ENCODE measurements around the gene FAM107B. TPM values are rescaled to one million over a fixed set of nuclear protein-coding genes. Genes with fewer than 3 reads are reported as not detected.
A peak's percentile ranks its signal among the peaks of the same experiment; 100 is the strongest.

Gene FAM107B
- total RNA-seq, 1 experiment from 2014 or later: 61.6 TPM

- no peak for TF ChIP-seq CTCF (conservative IDR thresholded peaks at IDR 0.05; ENCODE audit: low read depth, low read length)
- TF ChIP-seq EZH2 (IDR thresholded peaks at IDR 0.05; ENCODE audit: borderline replicate concordance, low read depth, low read length, poor library complexity, severe bottlenecking): no peak
- no peaks in the 10 kb centered on the region for H3K27me3 ChIP-seq (replicated peaks; ENCODE audit: insufficient read depth, low read depth, low read length, poor library complexity)
- ChIA-PET CTCF (no interaction called here), POLR2A (ENCODE audit: low non-redundant PET) (no interaction called here)
- BruUV-seq (replicated peaks): no TSS peak
- DNase-seq (ENCODE audit: low spot score): no peak
- no peaks in the 10 kb centered on the region for H3K9me3 ChIP-seq (ENCODE audit: low read depth, low read length, poor library complexity, severe bottlenecking)
- H3K36me3 ChIP-seq (ENCODE audit: insufficient read depth, low read length, poor library complexity, severe bottlenecking): no peaks in the 10 kb centered on the region
- H3K27ac ChIP-seq (ENCODE audit: low read depth, low read length, poor library complexity, severe bottlenecking): no peak overlapping the region
- H3K4me1 ChIP-seq (ENCODE audit: insufficient read depth, low read length, poor library complexity, severe bottlenecking): peaks cover 18% of the 10 kb centered on the region
- H3K4me3 ChIP-seq (ENCODE audit: low read depth, low read length, poor library complexity, severe bottlenecking): no peak overlapping the region
- intact Hi-C loops (cut with micrococcal nuclease; ENCODE audit: unreplicated experiment): no loop called here
Measured at GRCh38 chr10:14560791-14561765, 213.6 kb downstream of the FAM107B start.

GRCh38 chr10:14560274-14560673 is 214.4 kb downstream of the FAM107B start:
- H3K4me1 ChIP-seq (ENCODE audit: insufficient read depth, low read length, poor library complexity, severe bottlenecking): peaks cover 18% of the 10 kb centered on the region
- no peaks in the 10 kb centered on the region for H3K36me3 ChIP-seq (ENCODE audit: insufficient read depth, low read length, poor library complexity, severe bottlenecking)
- no peak overlapping the region for H3K27ac ChIP-seq (ENCODE audit: low read depth, low read length, poor library complexity, severe bottlenecking)
- TF ChIP-seq EZH2 (IDR thresholded peaks at IDR 0.05; ENCODE audit: borderline replicate concordance, low read depth, low read length, poor library complexity, severe bottlenecking): no peak
- peak; percentile 41 for TF ChIP-seq CTCF (conservative IDR thresholded peaks at IDR 0.05; ENCODE audit: low read depth, low read length)
- H3K9me3 ChIP-seq (ENCODE audit: low read depth, low read length, poor library complexity, severe bottlenecking): no peaks in the 10 kb centered on the region
- CTCF ChIA-PET: no interaction called here
- intact Hi-C loops (cut with micrococcal nuclease; ENCODE audit: unreplicated experiment): no loop called here
- H3K27me3 ChIP-seq (replicated peaks; ENCODE audit: insufficient read depth, low read depth, low read length, poor library complexity): no peaks in the 10 kb centered on the region
- no TSS peak for BruUV-seq (replicated peaks)
- POLR2A ChIA-PET (ENCODE audit: low non-redundant PET): no interaction called here
- no peak overlapping the region for H3K4me3 ChIP-seq (ENCODE audit: low read depth, low read length, poor library complexity, severe bottlenecking)
- peak; percentile 77 for DNase-seq (ENCODE audit: low spot score)

GRCh38 chr10:14558025-14558424 is 216.7 kb downstream of the FAM107B start:
- H3K4me1 ChIP-seq (ENCODE audit: insufficient read depth, low read length, poor library complexity, severe bottlenecking): peaks cover 24% of the 10 kb centered on the region
- ChIA-PET CTCF (no interaction called here), POLR2A (ENCODE audit: low non-redundant PET) (no interaction called here)
- no peak for TF ChIP-seq EZH2 (IDR thresholded peaks at IDR 0.05; ENCODE audit: borderline replicate concordance, low read depth, low read length, poor library complexity, severe bottlenecking)
- TF ChIP-seq CTCF (conservative IDR thresholded peaks at IDR 0.05; ENCODE audit: low read depth, low read length): no peak
- H3K27ac ChIP-seq (ENCODE audit: low read depth, low read length, poor library complexity, severe bottlenecking): no peak overlapping the region
- BruUV-seq (replicated peaks): no TSS peak
- H3K36me3 ChIP-seq (ENCODE audit: insufficient read depth, low read length, poor library complexity, severe bottlenecking): no peaks in the 10 kb centered on the region
- no peaks in the 10 kb centered on the region for H3K9me3 ChIP-seq (ENCODE audit: low read depth, low read length, poor library complexity, severe bottlenecking)
- DNase-seq (ENCODE audit: low spot score): no peak
- no peak overlapping the region for H3K4me3 ChIP-seq (ENCODE audit: low read depth, low read length, poor library complexity, severe bottlenecking)
- intact Hi-C loops (cut with micrococcal nuclease; ENCODE audit: unreplicated experiment): no loop called here
- H3K27me3 ChIP-seq (replicated peaks; ENCODE audit: insufficient read depth, low read depth, low read length, poor library complexity): no peaks in the 10 kb centered on the region
